ENCODE results near the gene FBXL19. TPM values are rescaled to one million over a fixed set of nuclear protein-coding genes. Genes with fewer than 3 reads are reported as not detected.

The FBXL19 gene
- total and polyA plus RNA-seq, 2 of the 8 experiments (the other 6 are each of a cell fraction or from before 2014, with no cell fraction given): 47.2 to 72.2 TPM

- no peak for TF ChIP-seq HDAC6 (IDR thresholded peaks at IDR 0.05; ENCODE audit: low read depth, low read length)
- no peak for TF ChIP-seq CBX5 (IDR thresholded peaks at IDR 0.05; ENCODE audit: low read depth, low read length)
- TF ChIP-seq POLR2AphosphoS5 (IDR thresholded peaks at IDR 0.05; ENCODE audit: low read depth, low read length): peak; percentile 81; the same call in 1 of the 2 replicates
- TF ChIP-seq RAD21 (IDR thresholded peaks at IDR 0.05 in 1 of 2, conservative IDR thresholded peaks at IDR 0.05 in 1 of 2; ENCODE audit: low read depth in 2 of 2, low read length in 2 of 2): peak; percentile 65 to 77
- TF ChIP-seq NRF1 (IDR thresholded peaks at IDR 0.05; ENCODE audit: low read depth, low read length): no peak
- TF ChIP-seq HDAC2 (IDR thresholded peaks at IDR 0.05; ENCODE audit: borderline replicate concordance in 1 of 2, low read depth in 2 of 2, low read length in 2 of 2): no peak
- peak; percentile 87 to 97 (median 96) for TF ChIP-seq CTCF (IDR thresholded peaks at IDR 0.05; ENCODE audit: control extremely low read depth in 1 of 3, insufficient read depth in 1 of 3, low read depth in 1 of 3, low read length in 3 of 3)
- TF ChIP-seq CTBP2 (IDR thresholded peaks at IDR 0.05; ENCODE audit: borderline replicate concordance, insufficient read depth, insufficient read length, low read length): no peak
- no peak for TF ChIP-seq ASH2L (IDR thresholded peaks at IDR 0.05; ENCODE audit: low read length)
- TF ChIP-seq EGR1 (IDR thresholded peaks at IDR 0.05; ENCODE audit: borderline replicate concordance, low read depth, low read length): no peak
- TF ChIP-seq, protein P1, sequence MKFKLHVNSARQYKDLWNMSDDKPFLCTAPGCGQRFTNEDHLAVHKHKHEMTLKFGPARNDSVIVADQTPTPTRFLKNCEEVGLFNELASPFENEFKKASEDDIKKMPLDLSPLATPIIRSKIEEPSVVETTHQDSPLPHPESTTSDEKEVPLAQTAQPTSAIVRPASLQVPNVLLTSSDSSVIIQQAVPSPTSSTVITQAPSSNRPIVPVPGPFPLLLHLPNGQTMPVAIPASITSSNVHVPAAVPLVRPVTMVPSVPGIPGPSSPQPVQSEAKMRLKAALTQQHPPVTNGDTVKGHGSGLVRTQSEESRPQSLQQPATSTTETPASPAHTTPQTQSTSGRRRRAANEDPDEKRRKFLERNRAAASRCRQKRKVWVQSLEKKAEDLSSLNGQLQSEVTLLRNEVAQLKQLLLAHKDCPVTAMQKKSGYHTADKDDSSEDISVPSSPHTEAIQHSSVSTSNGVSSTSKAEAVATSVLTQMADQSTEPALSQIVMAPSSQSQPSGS (IDR thresholded peaks at IDR 0.05; ENCODE audit: low read length): no peak
- TF ChIP-seq POLR2A (IDR thresholded peaks at IDR 0.05; ENCODE audit: control extremely low read depth in 1 of 2, low read depth in 2 of 2, low read length in 2 of 2): no peak
- no peak for TF ChIP-seq JUN (IDR thresholded peaks at IDR 0.05; ENCODE audit: low read depth, low read length)
- TF ChIP-seq TAF1 (IDR thresholded peaks at IDR 0.05; ENCODE audit: low read depth, low read length): 0 out of 2 replicates have a peak, but pooled peaks have one; percentile 44
- TF ChIP-seq, protein P2, sequence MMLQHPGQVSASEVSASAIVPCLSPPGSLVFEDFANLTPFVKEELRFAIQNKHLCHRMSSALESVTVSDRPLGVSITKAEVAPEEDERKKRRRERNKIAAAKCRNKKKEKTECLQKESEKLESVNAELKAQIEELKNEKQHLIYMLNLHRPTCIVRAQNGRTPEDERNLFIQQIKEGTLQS (IDR thresholded peaks at IDR 0.05; ENCODE audit: insufficient read depth, low read depth, low read length): no peak
- TF ChIP-seq SIX5 (IDR thresholded peaks at IDR 0.05; ENCODE audit: low read depth, low read length): no peak
- no peak for TF ChIP-seq SP4 (IDR thresholded peaks at IDR 0.05; ENCODE audit: low read length)
- no peak for TF ChIP-seq ZNF274 (IDR thresholded peaks at IDR 0.05; ENCODE audit: borderline replicate concordance, extremely low read depth, low read length)
- TF ChIP-seq, protein P3, sequence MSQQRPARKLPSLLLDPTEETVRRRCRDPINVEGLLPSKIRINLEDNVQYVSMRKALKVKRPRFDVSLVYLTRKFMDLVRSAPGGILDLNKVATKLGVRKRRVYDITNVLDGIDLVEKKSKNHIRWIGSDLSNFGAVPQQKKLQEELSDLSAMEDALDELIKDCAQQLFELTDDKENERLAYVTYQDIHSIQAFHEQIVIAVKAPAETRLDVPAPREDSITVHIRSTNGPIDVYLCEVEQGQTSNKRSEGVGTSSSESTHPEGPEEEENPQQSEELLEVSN (IDR thresholded peaks at IDR 0.05): no peak
- no peak for TF ChIP-seq CREB1 (IDR thresholded peaks at IDR 0.05)
Measured at GRCh38 chr16:30953511-30954124, 30.2 kb downstream of the FBXL19 start (continued).
